Effector memory CD8-positive, alpha-beta T cell (primary cell): ENCODE measurements around the gene DMRTC2.

Experiments
- ATAC-seq: fragments of 150-1000 bp; cut with Tn5 transposase; replicated peaks from 2 replicates; pipeline ENCODE4 v1.10.0; 2021; ENCODE audit warnings: mild to moderate bottlenecking, moderate library complexity
- DNase-seq, 3 experiments: peaks; one replicate each; pipeline ENCODE4 v3.0.0; 2021
- H3K27ac Mint-ChIP-seq, 2 donors: one replicate each; pipeline ENCODE4 v1.8.0; 2022; ENCODE audit warnings: mild to moderate bottlenecking in 2 of 2, mixed read lengths in 2 of 2, moderate library complexity in 2 of 2
- H3K27me3 Mint-ChIP-seq, 2 donors: one replicate each; pipeline ENCODE4 v1.8.0; 2022; ENCODE audit warnings: mixed read lengths in 2 of 2
- H3K36me3 Mint-ChIP-seq: one replicate; pipeline ENCODE4 v1.8.0; 2022; ENCODE audit warnings: mild to moderate bottlenecking, moderate library complexity, mixed read lengths; ENCODE audit not compliant: insufficient read depth
- H3K4me1 Mint-ChIP-seq, 2 donors: one replicate each; pipeline ENCODE4 v1.8.0; 2022; ENCODE audit warnings: low read depth in 2 of 2, mixed read lengths in 2 of 2
- H3K4me3 Mint-ChIP-seq, 2 donors: one replicate each; pipeline ENCODE4 v1.8.0; 2022; ENCODE audit warnings: mild to moderate bottlenecking in 2 of 2, mixed read lengths in 2 of 2, moderate library complexity in 2 of 2
- H3K9me3 Mint-ChIP-seq, 2 donors: one replicate each; pipeline ENCODE4 v1.8.0; 2022; ENCODE audit warnings: mixed read lengths in 2 of 2

Gene DMRTC2

GRCh38 chr19:41894350-41894749 is 49.5 kb downstream of the DMRTC2 start:
- H3K4me3 Mint-ChIP-seq: peak overlapping the region; percentile 22 to 71
- peaks cover 78% of the 10 kb centered on the region for H3K36me3 Mint-ChIP-seq
- no peak for DNase-seq
- no peaks in the 10 kb centered on the region for H3K27me3 Mint-ChIP-seq
- H3K9me3 Mint-ChIP-seq: no peaks in the 10 kb centered on the region
- ATAC-seq: no peak
- H3K27ac Mint-ChIP-seq: peak overlapping the region; percentile 90 to 92
- peaks cover 47 to 63% of the 10 kb centered on the region in 2 donors for H3K4me1 Mint-ChIP-seq

- Mint-ChIP-seq H3K9me3 (no peaks in the 10 kb centered on the region), H3K27ac (peak overlapping the region; percentile 88 to 93), H3K4me3 (peak overlapping the region; percentile 38 to 59), H3K27me3 (no peaks in the 10 kb centered on the region), H3K36me3 (peaks cover 79% of the 10 kb centered on the region), H3K4me1 (peaks cover 40 to 56% of the 10 kb centered on the region in 2 donors)
- DNase-seq (no peak), ATAC-seq (peak; percentile 62)
Measured at GRCh38 chr19:41895745-41896580, 51.1 kb downstream of the DMRTC2 start.

GRCh38 chr19:41896581-41896942 is 51.7 kb downstream of the DMRTC2 start:
- ATAC-seq (no peak), DNase-seq (no peak)
- Mint-ChIP-seq H3K4me3 (peak overlapping the region in 1 of 2 donors; percentile 59), H3K27ac (peak overlapping the region; percentile 88 to 93), H3K9me3 (no peaks in the 10 kb centered on the region), H3K27me3 (no peaks in the 10 kb centered on the region), H3K4me1 (peaks cover 36 to 53% of the 10 kb centered on the region in 2 donors), H3K36me3 (peaks cover 80% of the 10 kb centered on the region)

- no peak for ATAC-seq
- Mint-ChIP-seq H3K4me1 (peaks cover 37 to 49% of the 10 kb centered on the region in 2 donors), H3K27ac (peak overlapping the region; percentile 88 to 93), H3K4me3 (no peak overlapping the region), H3K9me3 (no peaks in the 10 kb centered on the region), H3K36me3 (peaks cover 80% of the 10 kb centered on the region), H3K27me3 (no peaks in the 10 kb centered on the region)
- no peak for DNase-seq
Measured at GRCh38 chr19:41897181-41897580, 52.3 kb downstream of the DMRTC2 start.

GRCh38 chr19:41897820-41898219 is 53.0 kb downstream of the DMRTC2 start:
- DNase-seq (no peak), ATAC-seq (no peak)
- peaks cover 36 to 47% of the 10 kb centered on the region in 2 donors for H3K4me1 Mint-ChIP-seq
- H3K4me3 Mint-ChIP-seq: no peak overlapping the region
- H3K27ac Mint-ChIP-seq: peak overlapping the region; percentile 88 to 93
- no peaks in the 10 kb centered on the region for H3K27me3 Mint-ChIP-seq
- H3K36me3 Mint-ChIP-seq: peaks cover 82% of the 10 kb centered on the region
- H3K9me3 Mint-ChIP-seq: no peaks in the 10 kb centered on the region

GRCh38 chr19:41898235-41898634 is 53.4 kb downstream of the DMRTC2 start:
- DNase-seq (no peak), ATAC-seq (no peak)
- H3K4me1 Mint-ChIP-seq: peaks cover 33 to 44% of the 10 kb centered on the region in 2 donors
- H3K4me3 Mint-ChIP-seq: no peak overlapping the region
- H3K27ac Mint-ChIP-seq: peak overlapping the region; percentile 88 to 93
- no peaks in the 10 kb centered on the region for H3K9me3 Mint-ChIP-seq
- H3K36me3 Mint-ChIP-seq: peaks cover 86% of the 10 kb centered on the region
- no peaks in the 10 kb centered on the region for H3K27me3 Mint-ChIP-seq
